H9 (cell line): ENCODE data around the gene GCHFR. TPM values are rescaled to one million over a fixed set of nuclear protein-coding genes. Genes with fewer than 3 reads are reported as not detected.
A peak's percentile ranks its signal among the peaks of the same experiment; 100 is the strongest.

Experiments used
- DNase-seq: peaks from one replicate; pipeline ENCODE4 v3.0.0-alpha.2; 2017
- H2AFZ ChIP-seq: one replicate; pipeline ENCODE4 v1.6.1; 2013; ENCODE audit warnings: mild to moderate bottlenecking, low read length, control low read depth, moderate library complexity
- H2AK5ac ChIP-seq: 2 replicates; pipeline ENCODE4 v1.6.1; 2013; ENCODE audit warnings: low read length, control low read depth, mixed read lengths; ENCODE audit not compliant: insufficient read length
- H2BK120ac ChIP-seq: one replicate; pipeline ENCODE4 v1.6.1; 2013; ENCODE audit warnings: low read depth, mild to moderate bottlenecking, low read length, control low read depth, inconsistent platforms; ENCODE audit not compliant: poor library complexity, severe bottlenecking
- H2BK12ac ChIP-seq: 2 replicates; pipeline ENCODE4 v1.6.1; 2013; ENCODE audit warnings: low read length, control low read depth, mixed read lengths, low read depth; ENCODE audit not compliant: insufficient read length
- H2BK15ac ChIP-seq: 2 replicates; pipeline ENCODE4 v1.6.1; 2013; ENCODE audit warnings: low read depth, low read length, control low read depth
- H2BK20ac ChIP-seq: one replicate; pipeline ENCODE4 v1.6.1; 2013; ENCODE audit warnings: low read depth, mild to moderate bottlenecking, low read length, control low read depth, inconsistent platforms; ENCODE audit not compliant: poor library complexity, severe bottlenecking
- H2BK5ac ChIP-seq: 2 replicates; pipeline ENCODE4 v1.6.1; 2013; ENCODE audit warnings: low read length, control low read depth, mixed read lengths; ENCODE audit not compliant: insufficient read length
- H3K14ac ChIP-seq: 2 replicates; pipeline ENCODE4 v1.6.1; 2013; ENCODE audit warnings: low read length, control low read depth; ENCODE audit not compliant: insufficient read depth
- H3K18ac ChIP-seq: 2 replicates; pipeline ENCODE4 v1.6.1; 2013; ENCODE audit warnings: low read depth, mild to moderate bottlenecking, mixed read lengths, low read length, control low read depth; ENCODE audit not compliant: insufficient read length
- H3K23ac ChIP-seq: 2 replicates; pipeline ENCODE4 v1.6.1; 2013; ENCODE audit warnings: low read length, control low read depth, mixed read lengths, low read depth; ENCODE audit not compliant: insufficient read length
- H3K23me2 ChIP-seq: 2 replicates; pipeline ENCODE4 v1.6.1; 2013; ENCODE audit warnings: low read depth, mild to moderate bottlenecking, mixed read lengths, low read length, control low read depth; ENCODE audit not compliant: insufficient read length, poor library complexity, severe bottlenecking
- H3K27ac ChIP-seq: 2 replicates; pipeline ENCODE4 v1.5.1; 2013; ENCODE audit warnings: low read length, control low read depth, mixed read lengths, low read depth; ENCODE audit not compliant: insufficient read length
- H3K27me3 ChIP-seq: 2 replicates; pipeline ENCODE4 v1.6.1; 2013; ENCODE audit warnings: low read length, control low read depth, inconsistent platforms; ENCODE audit not compliant: insufficient read depth
- H3K4ac ChIP-seq: 2 replicates; pipeline ENCODE4 v1.6.1; 2013; ENCODE audit warnings: low read depth, mild to moderate bottlenecking, control low read depth, inconsistent platforms, low read length, moderate library complexity
- H3K4me1 ChIP-seq: 2 replicates; pipeline ENCODE4 v1.6.1; 2013; ENCODE audit warnings: low read length, control low read depth, inconsistent platforms; ENCODE audit not compliant: insufficient read depth
- H3K4me2 ChIP-seq: 2 replicates; pipeline ENCODE4 v1.6.1; 2013; ENCODE audit warnings: low read length, control low read depth, mixed read lengths; ENCODE audit not compliant: insufficient read length, insufficient read depth
- H3K56ac ChIP-seq: 2 replicates; pipeline ENCODE4 v1.6.1; 2013; ENCODE audit warnings: low read depth, mild to moderate bottlenecking, mixed read lengths, low read length, control low read depth; ENCODE audit not compliant: insufficient read length
- H3K79me1 ChIP-seq: 2 replicates; pipeline ENCODE4 v1.6.1; 2013; ENCODE audit warnings: low read depth, mild to moderate bottlenecking, moderate library complexity, low read length, control low read depth, inconsistent platforms; ENCODE audit not compliant: insufficient read depth, poor library complexity, severe bottlenecking
- H3K79me2 ChIP-seq: 2 replicates; pipeline ENCODE4 v1.6.1; 2013; ENCODE audit warnings: low read length, control low read depth, inconsistent platforms; ENCODE audit not compliant: insufficient read depth
- H3K9ac ChIP-seq: 2 replicates; pipeline ENCODE4 v1.6.1; 2013; ENCODE audit warnings: low read length, control low read depth, mixed read lengths; ENCODE audit not compliant: insufficient read length; ENCODE audit errors: extremely low read depth
- H3K9me3 ChIP-seq: one replicate; pipeline ENCODE4 v1.6.1; 2013; ENCODE audit warnings: low read depth, low read length, inconsistent platforms; ENCODE audit not compliant: control insufficient read depth
- H3T11ph ChIP-seq: one replicate; pipeline ENCODE4 v1.6.1; 2013; ENCODE audit warnings: mild to moderate bottlenecking, low read length, control low read depth, inconsistent platforms
- H4K20me1 ChIP-seq: one replicate; pipeline ENCODE4 v1.6.1; 2013; ENCODE audit not compliant: control insufficient read depth, insufficient read length, insufficient read depth
- H4K5ac ChIP-seq: 2 replicates; pipeline ENCODE4 v1.6.1; 2013; ENCODE audit warnings: low read depth, mild to moderate bottlenecking, mixed read lengths, low read length, control low read depth; ENCODE audit not compliant: insufficient read length
- H4K8ac ChIP-seq: replicated peaks from 2 replicates; pipeline ENCODE4 v1.6.1; 2013; ENCODE audit warnings: low read length, control low read depth, mixed read lengths, low read depth; ENCODE audit not compliant: insufficient read length
- H4K91ac ChIP-seq: 2 replicates; pipeline ENCODE4 v1.6.1; 2013; ENCODE audit warnings: low read depth, mild to moderate bottlenecking, moderate library complexity, mixed read lengths, low read length, control low read depth; ENCODE audit not compliant: insufficient read length
- H3K27ac Mint-ChIP-seq, 3 experiments: 2 replicates in 2 of 3; 3 replicates in 1 of 3; pipeline ENCODE4 v1.8.0; 2020 to 2021; ENCODE audit warnings: mixed read lengths in 3 of 3, mild to moderate bottlenecking in 1 of 3, moderate library complexity in 1 of 3
- H3K27me3 Mint-ChIP-seq: 2 replicates; pipeline ENCODE4 v1.8.0; 2021; ENCODE audit warnings: low read depth, mild to moderate bottlenecking, moderate library complexity, mixed read lengths
- H3K36me3 Mint-ChIP-seq, 3 experiments: 2 replicates in 2 of 3; 3 replicates in 1 of 3; pipeline ENCODE4 v1.8.0; 2020 to 2021; ENCODE audit warnings: low read depth in 3 of 3, mixed read lengths in 3 of 3; ENCODE audit not compliant: insufficient read depth in 1 of 3
- H3K4me1 Mint-ChIP-seq, 2 experiments: 2 replicates each; pipeline ENCODE4 v1.8.0; 2020; ENCODE audit warnings: mixed read lengths in 2 of 2
- H3K4me3 Mint-ChIP-seq, 2 experiments: 2 replicates in 1 of 2; 3 replicates in 1 of 2; pipeline ENCODE4 v1.8.0; 2020 to 2021; ENCODE audit warnings: mild to moderate bottlenecking in 2 of 2, mixed read lengths in 2 of 2, moderate library complexity in 1 of 2
- H3K9me3 Mint-ChIP-seq, 2 experiments: 2 replicates in 1 of 2; 3 replicates in 1 of 2; pipeline ENCODE4 v1.8.0; 2020; ENCODE audit warnings: mild to moderate bottlenecking in 2 of 2, mixed read lengths in 2 of 2, moderate library complexity in 1 of 2
- WGBS: extraction: QIAGEN DNeasy Blood & Tissue Kit; methylation state at CpG from one replicate; pipeline ENCODE4 v1.1.7; 2013; ENCODE audit warnings: missing lambda C conversion rate, low lambda C conversion rate, mixed read lengths; ENCODE audit not compliant: insufficient read length; ENCODE audit errors: extremely low coverage; 5-methylcytosine and 5-hydroxymethylcytosine counted together
- total RNA-seq: library from RNA; stranded (reverse); gene quantifications from 2 replicates; pipeline ENCODE4 v1.2.1, GENCODE V29; 2021
- TF ChIP-seq, protein P1 (sequence below): fragments of 200-600 bp; sonication (generic); conservative IDR thresholded peaks from 3 replicates; pipeline ENCODE4 v1.8.0; 2021; ENCODE audit warnings: antibody characterized with exemption, mild to moderate bottlenecking

GCHFR gene
- total RNA-seq, 1 experiment from 2014 or later, result 37.0 TPM

GRCh38 chr15:40782609-40783227 lies 18.9 kb downstream of the GCHFR start:
- Histone ChIP-seq H3K79me2 (no peaks in the 10 kb centered on the region), H3K4me1 (peaks cover 7% of the 10 kb centered on the region; the same call in 1 of the 2 replicates), H3T11ph (no peak overlapping the region), H3K23ac (no peak overlapping the region), H3K18ac (no peak overlapping the region), H2AK5ac (no peak overlapping the region), H4K91ac (no peak overlapping the region), H2BK5ac (no peak overlapping the region), H3K9me3 (no peaks in the 10 kb centered on the region), H3K9ac (no peak overlapping the region), H3K27me3 (no peaks in the 10 kb centered on the region), H3K4me2 (no peak overlapping the region), H2BK12ac (no peak overlapping the region), H4K20me1 (no peaks in the 10 kb centered on the region), H3K4ac (no peak overlapping the region), H3K56ac (no peak overlapping the region), H2BK20ac (no peak overlapping the region), H3K79me1 (no peaks in the 10 kb centered on the region), H2BK15ac (no peak overlapping the region), H2BK120ac (no peak overlapping the region), H2AFZ (no peak overlapping the region), H4K8ac (no peak overlapping the region), H3K23me2 (no peaks in the 10 kb centered on the region), H3K27ac (no peak overlapping the region), H4K5ac (no peak overlapping the region), H3K14ac (no peak overlapping the region)
- DNase-seq, result peak; percentile 81
- TF ChIP-seq, protein P1, sequence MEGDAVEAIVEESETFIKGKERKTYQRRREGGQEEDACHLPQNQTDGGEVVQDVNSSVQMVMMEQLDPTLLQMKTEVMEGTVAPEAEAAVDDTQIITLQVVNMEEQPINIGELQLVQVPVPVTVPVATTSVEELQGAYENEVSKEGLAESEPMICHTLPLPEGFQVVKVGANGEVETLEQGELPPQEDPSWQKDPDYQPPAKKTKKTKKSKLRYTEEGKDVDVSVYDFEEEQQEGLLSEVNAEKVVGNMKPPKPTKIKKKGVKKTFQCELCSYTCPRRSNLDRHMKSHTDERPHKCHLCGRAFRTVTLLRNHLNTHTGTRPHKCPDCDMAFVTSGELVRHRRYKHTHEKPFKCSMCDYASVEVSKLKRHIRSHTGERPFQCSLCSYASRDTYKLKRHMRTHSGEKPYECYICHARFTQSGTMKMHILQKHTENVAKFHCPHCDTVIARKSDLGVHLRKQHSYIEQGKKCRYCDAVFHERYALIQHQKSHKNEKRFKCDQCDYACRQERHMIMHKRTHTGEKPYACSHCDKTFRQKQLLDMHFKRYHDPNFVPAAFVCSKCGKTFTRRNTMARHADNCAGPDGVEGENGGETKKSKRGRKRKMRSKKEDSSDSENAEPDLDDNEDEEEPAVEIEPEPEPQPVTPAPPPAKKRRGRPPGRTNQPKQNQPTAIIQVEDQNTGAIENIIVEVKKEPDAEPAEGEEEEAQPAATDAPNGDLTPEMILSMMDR, result peak; percentile 70
- Mint-ChIP-seq H3K4me3 (no peak overlapping the region), H3K9me3 (no peaks in the 10 kb centered on the region), H3K36me3 (peaks cover 0 to 16% (median 13%) of the 10 kb centered on the region in 3 experiments; a peak in 6 of 7 replicates), H3K27ac (peak overlapping the region in 2 of 3 experiments; percentile 1 to 68; a peak in 3 of 7 replicates), H3K27me3 (no peaks in the 10 kb centered on the region), H3K4me1 (peaks cover 36 to 37% of the 10 kb centered on the region in 2 experiments)
- WGBS, result no CpG with 5 or more reads among the region's 8 CpGs
